Measurements from ENCODE around the gene ABCA4.

- TF ChIP-seq ATF3 (IDR thresholded peaks at IDR 0.05), result no peak
- TF ChIP-seq, protein P1, sequence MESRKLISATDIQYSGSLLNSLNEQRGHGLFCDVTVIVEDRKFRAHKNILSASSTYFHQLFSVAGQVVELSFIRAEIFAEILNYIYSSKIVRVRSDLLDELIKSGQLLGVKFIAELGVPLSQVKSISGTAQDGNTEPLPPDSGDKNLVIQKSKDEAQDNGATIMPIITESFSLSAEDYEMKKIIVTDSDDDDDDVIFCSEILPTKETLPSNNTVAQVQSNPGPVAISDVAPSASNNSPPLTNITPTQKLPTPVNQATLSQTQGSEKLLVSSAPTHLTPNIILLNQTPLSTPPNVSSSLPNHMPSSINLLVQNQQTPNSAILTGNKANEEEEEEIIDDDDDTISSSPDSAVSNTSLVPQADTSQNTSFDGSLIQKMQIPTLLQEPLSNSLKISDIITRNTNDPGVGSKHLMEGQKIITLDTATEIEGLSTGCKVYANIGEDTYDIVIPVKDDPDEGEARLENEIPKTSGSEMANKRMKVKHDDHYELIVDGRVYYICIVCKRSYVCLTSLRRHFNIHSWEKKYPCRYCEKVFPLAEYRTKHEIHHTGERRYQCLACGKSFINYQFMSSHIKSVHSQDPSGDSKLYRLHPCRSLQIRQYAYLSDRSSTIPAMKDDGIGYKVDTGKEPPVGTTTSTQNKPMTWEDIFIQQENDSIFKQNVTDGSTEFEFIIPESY (IDR thresholded peaks at IDR 0.05; ENCODE audit: extremely low read depth, insufficient replicate concordance, low read length), result no peak
- TF ChIP-seq EZH2phosphoT487 (IDR thresholded peaks at IDR 0.05; ENCODE audit: borderline replicate concordance), result no peak
- TF ChIP-seq, protein P2, sequence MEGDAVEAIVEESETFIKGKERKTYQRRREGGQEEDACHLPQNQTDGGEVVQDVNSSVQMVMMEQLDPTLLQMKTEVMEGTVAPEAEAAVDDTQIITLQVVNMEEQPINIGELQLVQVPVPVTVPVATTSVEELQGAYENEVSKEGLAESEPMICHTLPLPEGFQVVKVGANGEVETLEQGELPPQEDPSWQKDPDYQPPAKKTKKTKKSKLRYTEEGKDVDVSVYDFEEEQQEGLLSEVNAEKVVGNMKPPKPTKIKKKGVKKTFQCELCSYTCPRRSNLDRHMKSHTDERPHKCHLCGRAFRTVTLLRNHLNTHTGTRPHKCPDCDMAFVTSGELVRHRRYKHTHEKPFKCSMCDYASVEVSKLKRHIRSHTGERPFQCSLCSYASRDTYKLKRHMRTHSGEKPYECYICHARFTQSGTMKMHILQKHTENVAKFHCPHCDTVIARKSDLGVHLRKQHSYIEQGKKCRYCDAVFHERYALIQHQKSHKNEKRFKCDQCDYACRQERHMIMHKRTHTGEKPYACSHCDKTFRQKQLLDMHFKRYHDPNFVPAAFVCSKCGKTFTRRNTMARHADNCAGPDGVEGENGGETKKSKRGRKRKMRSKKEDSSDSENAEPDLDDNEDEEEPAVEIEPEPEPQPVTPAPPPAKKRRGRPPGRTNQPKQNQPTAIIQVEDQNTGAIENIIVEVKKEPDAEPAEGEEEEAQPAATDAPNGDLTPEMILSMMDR (IDR thresholded peaks at IDR 0.05 in 2 of 3, conservative IDR thresholded peaks at IDR 0.05 in 1 of 3; ENCODE audit: borderline replicate concordance in 1 of 3, insufficient read depth in 1 of 3, low read depth in 2 of 3, low read length in 2 of 3), result no peak
- TF ChIP-seq, protein P3, sequence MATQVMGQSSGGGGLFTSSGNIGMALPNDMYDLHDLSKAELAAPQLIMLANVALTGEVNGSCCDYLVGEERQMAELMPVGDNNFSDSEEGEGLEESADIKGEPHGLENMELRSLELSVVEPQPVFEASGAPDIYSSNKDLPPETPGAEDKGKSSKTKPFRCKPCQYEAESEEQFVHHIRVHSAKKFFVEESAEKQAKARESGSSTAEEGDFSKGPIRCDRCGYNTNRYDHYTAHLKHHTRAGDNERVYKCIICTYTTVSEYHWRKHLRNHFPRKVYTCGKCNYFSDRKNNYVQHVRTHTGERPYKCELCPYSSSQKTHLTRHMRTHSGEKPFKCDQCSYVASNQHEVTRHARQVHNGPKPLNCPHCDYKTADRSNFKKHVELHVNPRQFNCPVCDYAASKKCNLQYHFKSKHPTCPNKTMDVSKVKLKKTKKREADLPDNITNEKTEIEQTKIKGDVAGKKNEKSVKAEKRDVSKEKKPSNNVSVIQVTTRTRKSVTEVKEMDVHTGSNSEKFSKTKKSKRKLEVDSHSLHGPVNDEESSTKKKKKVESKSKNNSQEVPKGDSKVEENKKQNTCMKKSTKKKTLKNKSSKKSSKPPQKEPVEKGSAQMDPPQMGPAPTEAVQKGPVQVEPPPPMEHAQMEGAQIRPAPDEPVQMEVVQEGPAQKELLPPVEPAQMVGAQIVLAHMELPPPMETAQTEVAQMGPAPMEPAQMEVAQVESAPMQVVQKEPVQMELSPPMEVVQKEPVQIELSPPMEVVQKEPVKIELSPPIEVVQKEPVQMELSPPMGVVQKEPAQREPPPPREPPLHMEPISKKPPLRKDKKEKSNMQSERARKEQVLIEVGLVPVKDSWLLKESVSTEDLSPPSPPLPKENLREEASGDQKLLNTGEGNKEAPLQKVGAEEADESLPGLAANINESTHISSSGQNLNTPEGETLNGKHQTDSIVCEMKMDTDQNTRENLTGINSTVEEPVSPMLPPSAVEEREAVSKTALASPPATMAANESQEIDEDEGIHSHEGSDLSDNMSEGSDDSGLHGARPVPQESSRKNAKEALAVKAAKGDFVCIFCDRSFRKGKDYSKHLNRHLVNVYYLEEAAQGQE (IDR thresholded peaks at IDR 0.05; ENCODE audit: low read depth), result no peak
Measured at GRCh38 chr1:94093996-94094395, 27.0 kb downstream of the ABCA4 start.
